Measurements from ENCODE around the gene MRPS25.
"Not testable (repeated sequence)": the region's sequence is repeated elsewhere in the genome, so short reads cannot be mapped to it uniquely, and the experiment has no call there.

Gene MRPS25

DNA sequence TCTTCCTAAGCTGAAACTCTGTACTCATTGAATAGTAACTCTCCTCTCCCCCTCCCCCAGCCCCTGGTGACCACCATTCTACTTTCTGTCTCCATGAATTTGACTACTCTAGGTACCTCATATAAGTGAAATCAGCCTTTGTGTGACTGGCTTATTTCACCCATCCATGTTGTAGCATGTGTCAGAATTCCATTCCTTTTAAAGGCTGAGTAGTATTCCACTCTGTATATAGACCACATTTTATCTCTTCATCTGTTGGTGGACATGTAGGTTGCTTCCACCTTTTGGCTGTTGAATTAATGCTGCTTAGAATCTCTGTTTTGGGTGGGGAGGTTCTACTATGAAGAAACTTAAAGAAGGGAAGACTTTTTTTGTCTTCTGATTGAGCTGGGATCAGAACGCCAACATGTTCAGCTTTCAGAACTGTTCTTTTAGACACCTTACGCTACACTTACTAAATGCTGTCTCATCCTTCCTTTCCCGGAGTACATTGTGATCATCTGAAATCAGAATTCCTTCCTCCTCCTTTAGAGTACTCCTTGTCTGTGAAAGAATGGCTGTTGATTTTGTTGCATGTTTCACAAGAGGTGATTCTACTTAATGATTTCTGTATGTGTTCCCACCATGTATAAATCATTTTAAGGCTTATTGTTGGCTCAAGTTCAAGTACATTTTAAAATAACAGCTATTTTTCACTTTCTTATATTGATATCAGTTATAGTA lies 50.3 kb downstream of the MRPS25 start:
- no peaks in the 10 kb centered on the region for H3K27me3 ChIP-seq
- H3K4me3 ChIP-seq (ENCODE audit: low read depth, low read length) = no peak overlapping the region
- H3K9me3 ChIP-seq = no peaks in the 10 kb centered on the region
- no peak for DNase-seq
- H3K36me3 ChIP-seq = peaks cover 11% of the 10 kb centered on the region
- no peaks in the 10 kb centered on the region for H3K4me1 ChIP-seq
- TF ChIP-seq, protein P1, sequence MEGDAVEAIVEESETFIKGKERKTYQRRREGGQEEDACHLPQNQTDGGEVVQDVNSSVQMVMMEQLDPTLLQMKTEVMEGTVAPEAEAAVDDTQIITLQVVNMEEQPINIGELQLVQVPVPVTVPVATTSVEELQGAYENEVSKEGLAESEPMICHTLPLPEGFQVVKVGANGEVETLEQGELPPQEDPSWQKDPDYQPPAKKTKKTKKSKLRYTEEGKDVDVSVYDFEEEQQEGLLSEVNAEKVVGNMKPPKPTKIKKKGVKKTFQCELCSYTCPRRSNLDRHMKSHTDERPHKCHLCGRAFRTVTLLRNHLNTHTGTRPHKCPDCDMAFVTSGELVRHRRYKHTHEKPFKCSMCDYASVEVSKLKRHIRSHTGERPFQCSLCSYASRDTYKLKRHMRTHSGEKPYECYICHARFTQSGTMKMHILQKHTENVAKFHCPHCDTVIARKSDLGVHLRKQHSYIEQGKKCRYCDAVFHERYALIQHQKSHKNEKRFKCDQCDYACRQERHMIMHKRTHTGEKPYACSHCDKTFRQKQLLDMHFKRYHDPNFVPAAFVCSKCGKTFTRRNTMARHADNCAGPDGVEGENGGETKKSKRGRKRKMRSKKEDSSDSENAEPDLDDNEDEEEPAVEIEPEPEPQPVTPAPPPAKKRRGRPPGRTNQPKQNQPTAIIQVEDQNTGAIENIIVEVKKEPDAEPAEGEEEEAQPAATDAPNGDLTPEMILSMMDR (IDR thresholded peaks at IDR 0.05; ENCODE audit: low read depth, low read length) = no peak

DNA sequence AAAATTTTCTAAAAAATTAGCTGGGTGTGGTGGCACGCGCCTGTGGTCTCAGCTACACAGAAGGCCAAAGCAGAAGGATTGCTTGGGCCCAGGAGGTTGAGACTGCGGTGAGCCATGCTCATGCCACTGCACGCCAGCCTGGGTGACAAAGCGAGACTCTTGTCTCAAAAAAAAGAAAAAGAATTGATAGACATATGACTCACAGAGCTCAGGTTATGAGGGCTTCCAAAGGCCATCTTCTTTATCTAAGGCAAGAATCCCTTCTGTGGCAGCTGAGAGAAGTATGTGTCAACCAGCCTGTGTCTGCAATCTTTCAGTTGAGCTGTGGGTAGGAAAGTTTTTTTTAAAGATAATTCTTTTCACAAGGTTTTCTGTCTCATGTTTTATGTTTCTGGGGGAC lies 53.9 kb downstream of the MRPS25 start:
- Histone ChIP-seq H3K27me3 (no peaks in the 10 kb centered on the region), H3K4me3 (ENCODE audit: low read depth, low read length) (no peak overlapping the region), H3K4me1 (no peaks in the 10 kb centered on the region), H3K9me3 (no peaks in the 10 kb centered on the region), H3K36me3 (peaks cover 8% of the 10 kb centered on the region; the same call in 1 of the 2 replicates)
- no peak for DNase-seq
- TF ChIP-seq, protein P1 (IDR thresholded peaks at IDR 0.05; ENCODE audit: low read depth, low read length) = no peak

DNA sequence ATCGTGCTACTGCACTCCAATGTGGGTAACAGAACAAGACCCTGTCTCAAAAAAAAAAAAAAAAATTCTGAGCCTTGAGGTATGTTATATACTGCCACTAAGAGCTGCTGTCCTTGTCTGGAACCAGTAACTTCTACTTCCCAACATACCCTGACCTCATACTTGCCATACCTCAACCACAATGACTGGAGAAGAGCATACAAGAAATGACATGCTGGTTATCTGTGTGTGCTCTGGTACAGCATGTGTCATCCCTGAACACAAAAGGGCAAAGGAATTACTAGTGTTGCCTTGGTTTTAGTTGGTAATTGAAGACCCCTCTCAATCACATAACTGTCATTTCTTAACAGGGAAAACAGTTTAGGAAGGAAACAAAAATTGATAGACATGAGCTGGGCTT lies 54.5 kb downstream of the MRPS25 start:
- DNase-seq = no peak
- peaks cover 8% of the 10 kb centered on the region; the same call in 1 of the 2 replicates for H3K36me3 ChIP-seq
- no peaks in the 10 kb centered on the region for H3K9me3 ChIP-seq
- no peaks in the 10 kb centered on the region for H3K27me3 ChIP-seq
- no peak overlapping the region for H3K4me3 ChIP-seq (ENCODE audit: low read depth, low read length)
- no peaks in the 10 kb centered on the region for H3K4me1 ChIP-seq
- TF ChIP-seq, protein P1 (IDR thresholded peaks at IDR 0.05; ENCODE audit: low read depth, low read length) = no peak

DNA sequence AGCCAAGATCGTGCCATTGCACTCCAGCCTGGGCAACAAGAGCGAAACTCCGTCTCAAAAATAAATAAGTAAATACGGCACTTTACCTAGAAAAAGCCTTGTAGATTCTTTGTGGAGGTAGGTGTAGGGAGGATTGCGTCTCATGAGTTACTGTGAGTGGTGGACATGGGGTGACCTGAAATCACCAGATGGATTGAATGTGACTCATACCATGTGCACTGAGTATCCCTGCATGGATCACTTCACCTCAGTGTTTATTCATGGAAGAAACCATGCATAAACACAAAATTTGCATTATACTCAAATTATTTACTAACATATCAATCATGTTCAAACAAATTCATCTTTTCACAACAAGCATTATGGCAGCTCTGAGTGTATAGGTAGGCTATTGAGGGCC lies 55.9 kb downstream of the MRPS25 start:
- no peak for DNase-seq
- H3K9me3 ChIP-seq = no peaks in the 10 kb centered on the region
- TF ChIP-seq, protein P1 (IDR thresholded peaks at IDR 0.05; ENCODE audit: low read depth, low read length) = no peak
- H3K36me3 ChIP-seq = peaks cover 5% of the 10 kb centered on the region; the same call in 1 of the 2 replicates
- H3K4me3 ChIP-seq (ENCODE audit: low read depth, low read length) = no peak overlapping the region
- H3K4me1 ChIP-seq = no peaks in the 10 kb centered on the region
- no peaks in the 10 kb centered on the region for H3K27me3 ChIP-seq

DNA sequence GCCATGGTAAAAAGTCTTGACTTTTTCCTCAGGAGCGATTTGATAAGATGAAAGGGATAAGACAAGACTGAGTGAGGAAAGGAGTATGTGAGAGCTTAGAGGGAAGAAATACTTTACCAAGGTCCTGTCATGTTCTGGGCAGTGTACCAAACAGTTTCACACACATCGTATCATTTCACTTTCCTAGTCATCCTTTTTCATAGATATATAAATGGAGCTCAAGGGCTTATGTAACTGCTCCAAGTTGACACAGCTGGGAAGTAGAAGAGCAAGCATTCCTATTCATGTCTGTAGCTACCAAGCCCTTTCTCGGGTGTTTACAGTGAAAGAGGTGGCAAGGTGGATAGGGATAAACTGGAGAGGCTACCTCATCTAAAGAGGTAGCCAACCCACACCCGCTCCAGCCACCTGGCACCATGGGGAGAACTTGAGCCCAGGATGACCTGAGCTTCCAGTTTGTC lies 57.4 kb downstream of the MRPS25 start:
- DNase-seq = no peak
- TF ChIP-seq, protein P1 (IDR thresholded peaks at IDR 0.05; ENCODE audit: low read depth, low read length) = no peak
- Histone ChIP-seq H3K4me3 (ENCODE audit: low read depth, low read length) (no peak overlapping the region), H3K36me3 (no peaks in the 10 kb centered on the region), H3K27me3 (no peaks in the 10 kb centered on the region), H3K4me1 (no peaks in the 10 kb centered on the region), H3K9me3 (no peaks in the 10 kb centered on the region)

DNA sequence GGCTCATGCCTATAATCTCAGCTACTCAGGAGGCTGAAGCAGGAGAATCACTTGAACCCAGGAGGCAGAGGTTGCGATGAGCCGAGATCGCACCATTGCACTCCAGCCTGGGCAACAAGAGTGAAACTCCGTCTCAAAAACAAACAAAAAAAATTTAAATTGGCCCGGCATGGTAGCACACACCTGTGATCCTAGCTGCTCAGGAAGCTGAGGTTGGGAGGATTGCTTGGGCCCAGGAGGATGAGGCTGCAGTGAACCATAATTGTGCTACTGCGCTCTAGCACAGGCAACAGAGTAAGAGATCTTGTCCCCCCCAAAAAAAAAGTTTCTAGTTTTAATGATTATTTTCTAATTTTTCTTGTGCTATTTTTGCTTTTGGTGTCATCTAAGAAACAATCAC lies 65.9 kb downstream of the MRPS25 start:
- not testable (repeated sequence) for DNase-seq; H3K27me3 ChIP-seq; H3K9me3 ChIP-seq; H3K4me1 ChIP-seq; H3K36me3 ChIP-seq; H3K4me3 ChIP-seq (ENCODE audit: low read depth, low read length)
